ENCODE results near the gene EFCAB6.

Gene EFCAB6

GRCh38 chr22:43828998-43829782 lies 17.1 kb upstream of the EFCAB6 start:
- DNase-seq (ENCODE audit: low read depth in 2 of 2): no peak

GRCh38 chr22:43828725-43828997 lies 16.6 kb upstream of the EFCAB6 start:
- no peak for DNase-seq (ENCODE audit: low read depth in 2 of 2)

GRCh38 chr22:43827926-43828724 lies 16.0 kb upstream of the EFCAB6 start:
- DNase-seq (ENCODE audit: low read depth in 2 of 2): no peak

GRCh38 chr22:43827003-43827735 lies 15.1 kb upstream of the EFCAB6 start:
- DNase-seq (ENCODE audit: low read depth in 2 of 2): no peak

- DNase-seq (ENCODE audit: low read depth in 2 of 2): no peak
These were observed 14.3 kb upstream of the EFCAB6 start for GRCh38 chr22:43826142-43827002.

GRCh38 chr22:43825651-43826050 lies 13.5 kb upstream of the EFCAB6 start:
- no peak for DNase-seq (ENCODE audit: low read depth in 2 of 2)

- DNase-seq (ENCODE audit: low read depth in 2 of 2): no peak
These were observed 12.8 kb upstream of the EFCAB6 start for GRCh38 chr22:43824724-43825420.

- no peak for DNase-seq (ENCODE audit: low read depth in 2 of 2)
These were observed 12.0 kb upstream of the EFCAB6 start for GRCh38 chr22:43823911-43824665.

- no peak for DNase-seq (ENCODE audit: low read depth in 2 of 2)
These were observed 11.3 kb upstream of the EFCAB6 start for GRCh38 chr22:43823353-43823908.

GRCh38 chr22:43821606-43822425 lies 9.7 kb upstream of the EFCAB6 start:
- DNase-seq (ENCODE audit: low read depth in 2 of 2): no peak

GRCh38 chr22:43820651-43821305 lies 8.7 kb upstream of the EFCAB6 start:
- no peak for DNase-seq (ENCODE audit: low read depth in 2 of 2)

- no peak for DNase-seq (ENCODE audit: low read depth in 2 of 2)
These were observed 8.0 kb upstream of the EFCAB6 start for GRCh38 chr22:43819931-43820640.

- no peak for DNase-seq (ENCODE audit: low read depth in 2 of 2)
These were observed 7.4 kb upstream of the EFCAB6 start for GRCh38 chr22:43819421-43819921.

GRCh38 chr22:43818981-43819380 lies 6.9 kb upstream of the EFCAB6 start:
- no peak for DNase-seq (ENCODE audit: low read depth in 2 of 2)

GRCh38 chr22:43817402-43817801 lies 5.3 kb upstream of the EFCAB6 start:
- no peak for DNase-seq (ENCODE audit: low read depth in 2 of 2)

- no peak for DNase-seq (ENCODE audit: low read depth in 2 of 2)
These were observed 2.2 kb upstream of the EFCAB6 start for GRCh38 chr22:43814264-43814663.

GRCh38 chr22:43812890-43813289 lies 785 bp upstream of the EFCAB6 start:
- no peak for DNase-seq (ENCODE audit: low read depth in 2 of 2)

- DNase-seq (ENCODE audit: low read depth in 2 of 2): no peak
These were observed 342 bp downstream of the EFCAB6 start for GRCh38 chr22:43811777-43812148.

Data from stimulated activated CD4-positive, alpha-beta T cell treated with anti-CD3 and anti-CD28 coated beads, Interleukin-1b, Interleukin-23, amount 100 ng/mL, for 1 hour (primary cell).